Skeletal muscle cell (primary cell): ENCODE results near the gene GAREM2.
A peak's percentile ranks its signal among the peaks of the same experiment; 100 is the strongest.

Experiments
- DNase-seq: peaks from one replicate; pipeline ENCODE4 v3.0.0-alpha.2; 2010; ENCODE audit warnings: low read depth
- H3K4me3 ChIP-seq: 2 replicates; pipeline ENCODE4 v1.5.1; 2011; ENCODE audit warnings: low read depth, mild to moderate bottlenecking, control low read depth, low read length, moderate library complexity

The GAREM2 gene

GRCh38 chr2:26168785-26169184, 4.1 kb upstream of the GAREM2 start:
- H3K4me3 ChIP-seq = no peak overlapping the region
- no peak for DNase-seq

DNA sequence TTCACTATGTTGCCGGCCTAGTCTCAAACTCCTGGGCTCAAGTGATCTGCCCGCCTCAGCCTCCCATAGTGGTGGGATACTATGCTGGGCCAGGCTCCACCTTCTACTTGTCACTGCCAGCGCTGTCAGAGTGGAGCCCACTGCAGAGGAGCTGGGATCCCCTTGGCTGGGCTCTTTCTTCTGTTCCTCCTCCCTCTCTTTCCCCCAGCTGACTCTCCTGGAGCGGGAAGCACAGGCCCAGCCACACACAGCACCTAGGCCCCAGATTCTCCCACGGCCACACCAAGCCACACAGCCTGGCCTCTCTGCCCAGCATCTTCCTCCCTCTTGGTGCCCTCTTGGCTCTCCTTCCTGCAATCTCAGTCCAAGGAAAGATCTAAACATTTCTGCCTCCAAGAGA, 3.7 kb upstream of the GAREM2 start:
- H3K4me3 ChIP-seq = no peak overlapping the region
- no peak for DNase-seq

- DNase-seq = no peak
- no peak overlapping the region for H3K4me3 ChIP-seq
Measured at GRCh38 chr2:26169681-26170414, 3.0 kb upstream of the GAREM2 start.

DNA sequence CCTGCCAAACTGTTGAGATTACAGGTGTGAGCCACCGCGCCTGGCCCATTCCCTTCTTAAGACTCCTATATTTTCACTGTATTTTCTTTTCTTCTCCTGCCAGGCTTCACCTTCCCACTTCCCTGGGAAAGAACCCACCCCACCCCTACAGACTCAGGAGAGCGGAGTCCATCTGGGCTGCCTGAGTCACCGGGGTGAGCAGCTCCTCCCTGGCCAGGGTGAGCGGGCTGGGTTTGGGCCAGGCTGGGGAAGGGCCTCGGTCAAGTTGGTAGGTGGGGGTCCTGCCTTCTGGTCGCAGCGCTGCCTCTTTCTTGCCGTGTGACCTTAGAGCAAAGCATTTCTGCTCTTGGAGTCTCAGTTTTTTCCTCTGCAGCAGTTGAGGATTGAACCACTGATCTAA, 2.1 kb upstream of the GAREM2 start:
- no peak for DNase-seq
- H3K4me3 ChIP-seq = no peak overlapping the region

DNA sequence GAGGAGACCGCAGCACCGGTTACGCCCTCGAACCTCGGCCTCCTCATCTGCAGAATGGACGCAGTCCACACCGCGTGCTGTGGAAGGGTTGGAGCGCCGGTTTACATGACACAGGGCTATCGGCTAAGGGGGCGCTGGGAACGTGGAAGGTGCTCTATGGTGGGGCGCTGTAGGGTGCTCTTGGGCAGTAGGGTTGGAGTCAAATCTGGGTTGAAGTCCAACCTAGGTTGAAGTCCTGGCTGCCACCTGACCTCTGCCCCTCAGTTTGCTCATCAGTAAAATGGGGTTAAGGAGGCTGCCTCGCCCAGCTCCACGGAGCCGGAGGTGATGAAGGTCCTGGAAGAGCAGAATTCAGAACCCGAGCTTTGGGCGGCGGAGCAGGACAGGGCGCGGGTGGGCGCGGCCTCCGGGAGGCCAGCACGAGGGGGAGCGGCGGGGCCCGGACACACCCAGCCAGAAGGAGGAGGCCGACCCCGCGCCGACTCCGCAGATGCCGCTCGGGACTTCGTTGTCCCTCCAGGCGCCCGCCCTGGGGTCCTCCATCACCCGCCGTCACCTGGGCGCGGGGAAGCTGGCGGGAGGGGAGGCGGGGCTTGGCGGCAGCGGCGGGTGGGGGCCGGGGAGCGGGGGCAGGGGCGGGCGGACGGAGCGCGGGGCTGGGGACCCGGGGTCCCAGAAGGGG, 558 bp upstream of the GAREM2 start:
- DNase-seq = no peak
- peak overlapping the region; percentile 32 for H3K4me3 ChIP-seq

GRCh38 chr2:26173776-26174482, 1.0 kb downstream of the GAREM2 start:
- no peak for DNase-seq
- no peak overlapping the region for H3K4me3 ChIP-seq

GRCh38 chr2:26174691-26175465, 2.0 kb downstream of the GAREM2 start:
- DNase-seq = no peak
- no peak overlapping the region for H3K4me3 ChIP-seq

DNA sequence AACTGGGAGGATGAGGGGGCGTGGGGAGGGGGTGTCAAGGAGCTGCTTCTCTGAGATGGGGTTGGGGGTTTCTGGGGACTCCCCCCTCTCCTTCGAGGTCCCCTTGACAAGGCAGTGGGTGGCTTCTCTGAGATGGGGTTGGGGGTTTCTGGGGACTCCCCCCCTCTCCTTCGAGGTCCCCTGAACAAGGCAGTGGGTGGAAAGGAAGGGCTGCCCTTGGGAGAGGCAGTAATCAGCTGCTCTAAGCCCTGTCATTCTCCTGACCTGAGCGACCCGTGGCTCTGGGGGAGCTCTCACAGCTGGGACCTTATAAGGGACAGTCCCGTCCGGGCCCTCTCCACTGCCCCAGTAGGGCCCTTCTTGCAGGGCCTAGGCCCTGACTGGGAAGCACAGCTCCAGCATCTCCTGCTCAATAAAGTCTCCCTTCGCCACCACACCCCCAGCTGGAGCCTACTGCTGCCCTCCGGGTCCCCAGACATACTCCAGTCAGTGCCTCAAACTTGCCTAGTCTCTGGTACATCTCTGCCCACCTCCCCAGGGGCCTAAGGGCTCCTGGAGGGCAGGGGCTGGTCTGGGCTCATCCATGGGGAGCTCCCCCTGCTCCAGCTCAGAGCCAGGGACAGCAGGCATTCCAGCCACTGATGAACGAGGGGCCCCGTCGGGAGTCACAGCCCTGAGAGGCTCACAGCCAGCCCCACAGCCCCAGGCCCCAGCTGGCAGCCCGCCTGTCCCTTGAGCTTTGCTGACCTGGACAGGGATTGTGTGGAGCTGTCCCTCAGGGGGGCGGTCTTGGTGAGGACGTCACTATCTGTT, 2.8 kb downstream of the GAREM2 start:
- DNase-seq = no peak
- H3K4me3 ChIP-seq = no peak overlapping the region

- H3K4me3 ChIP-seq = no peak overlapping the region
- DNase-seq = no peak
Measured at GRCh38 chr2:26176279-26176615, 3.4 kb downstream of the GAREM2 start.

GRCh38 chr2:26177122-26177521, 4.2 kb downstream of the GAREM2 start:
- no peak for DNase-seq
- no peak overlapping the region for H3K4me3 ChIP-seq

DNA sequence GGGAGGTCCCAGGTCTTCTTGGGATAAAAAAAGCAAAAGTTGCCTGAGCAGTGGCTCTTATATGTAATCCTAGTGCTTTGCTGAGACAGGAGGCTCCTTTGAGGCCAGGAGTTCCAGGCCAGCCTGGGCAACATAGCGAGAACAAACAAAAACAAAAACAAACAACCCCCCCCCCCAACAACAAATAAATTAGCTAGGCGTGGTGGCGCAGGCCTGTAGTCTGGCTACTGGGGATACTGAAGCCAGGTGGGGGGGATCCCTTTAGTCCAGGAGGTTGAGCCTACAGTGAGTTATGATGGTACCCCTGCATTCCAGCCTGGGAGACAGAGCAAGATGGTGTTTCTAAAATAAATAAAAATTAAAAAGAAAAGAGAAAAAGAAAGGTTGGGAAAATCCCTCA, 5.4 kb downstream of the GAREM2 start:
- DNase-seq = no peak
- H3K4me3 ChIP-seq = peak overlapping the region; percentile 49

DNA sequence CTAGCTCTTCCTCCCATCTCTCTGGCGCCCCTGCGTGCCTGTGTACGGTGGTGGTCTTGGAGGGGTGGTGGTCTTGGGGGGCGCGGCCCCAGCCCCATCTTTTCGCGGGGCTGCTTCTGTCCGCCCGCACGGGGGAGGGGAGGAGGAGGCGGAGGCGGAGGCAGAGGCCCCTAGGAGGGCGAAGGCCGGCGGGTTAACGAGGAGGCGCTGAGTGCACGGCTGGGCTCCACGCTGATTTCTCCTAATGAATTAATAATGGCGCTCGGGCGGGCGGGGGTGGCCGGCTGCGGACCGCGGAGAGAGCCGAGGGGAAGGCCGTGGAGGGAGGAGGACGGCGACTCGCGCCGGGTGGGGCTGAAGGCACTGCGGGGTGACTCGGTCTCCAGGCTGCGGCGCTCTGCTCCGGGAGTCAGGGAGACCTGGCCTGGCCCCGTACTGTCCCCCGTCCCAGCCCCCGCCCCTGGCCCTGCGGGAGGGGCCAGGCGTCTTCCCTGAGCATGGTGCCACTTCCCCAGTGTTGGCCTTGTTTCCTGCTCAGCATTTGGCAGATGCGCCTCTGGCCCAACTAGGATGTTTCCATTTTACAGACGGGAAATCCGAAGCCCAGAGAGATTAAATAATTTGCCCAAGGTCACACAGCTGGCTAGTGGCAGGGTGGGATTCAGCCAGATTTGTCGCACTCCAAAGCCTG, 6.0 kb downstream of the GAREM2 start:
- H3K4me3 ChIP-seq = peak overlapping the region; percentile 49
- DNase-seq = no peak

DNA sequence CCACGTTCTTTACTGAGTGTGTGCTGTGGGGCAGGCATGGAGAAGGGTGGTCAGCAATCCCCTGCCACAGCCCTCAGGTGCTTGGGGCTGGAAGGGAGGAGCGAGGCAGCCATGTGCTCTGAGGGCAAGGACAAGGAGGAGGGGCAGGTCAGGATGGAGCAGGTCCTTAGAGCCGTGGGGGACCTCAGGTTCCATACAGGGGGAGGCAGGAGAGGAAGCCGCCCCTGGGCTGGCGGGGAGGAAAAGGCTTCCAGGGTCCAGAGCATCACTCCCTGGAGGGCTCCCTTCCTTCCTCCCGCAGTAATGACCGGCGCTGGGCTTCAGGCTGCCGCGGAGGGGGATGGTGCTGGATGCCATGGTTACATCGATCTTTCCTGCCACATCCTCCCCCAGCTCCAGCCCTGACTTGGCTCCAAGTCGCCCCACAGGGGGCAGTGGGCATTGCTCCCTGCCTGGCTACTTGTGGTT, 6.6 kb downstream of the GAREM2 start:
- DNase-seq = no peak
- H3K4me3 ChIP-seq = peak overlapping the region; percentile 49

DNA sequence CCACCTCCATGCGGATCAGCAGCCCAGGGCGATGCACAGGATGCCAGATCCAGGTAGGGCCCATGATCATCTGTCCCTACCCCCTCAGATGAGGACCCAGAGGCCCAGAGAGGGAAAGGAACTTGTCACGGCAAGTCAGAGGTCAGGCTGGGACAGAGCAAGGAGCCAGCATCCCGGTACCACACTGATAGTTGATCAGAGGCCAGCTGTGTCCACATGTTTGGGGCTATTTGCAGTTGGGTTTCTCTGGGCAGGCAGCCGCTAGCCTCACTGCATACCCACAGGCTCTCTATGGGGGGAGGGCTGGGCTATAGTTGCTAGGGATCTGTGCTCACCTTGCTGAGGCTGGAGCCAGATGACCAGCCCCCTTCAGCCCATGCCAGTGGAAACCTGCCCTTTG, 9.6 kb downstream of the GAREM2 start:
- no peak for DNase-seq

DNA sequence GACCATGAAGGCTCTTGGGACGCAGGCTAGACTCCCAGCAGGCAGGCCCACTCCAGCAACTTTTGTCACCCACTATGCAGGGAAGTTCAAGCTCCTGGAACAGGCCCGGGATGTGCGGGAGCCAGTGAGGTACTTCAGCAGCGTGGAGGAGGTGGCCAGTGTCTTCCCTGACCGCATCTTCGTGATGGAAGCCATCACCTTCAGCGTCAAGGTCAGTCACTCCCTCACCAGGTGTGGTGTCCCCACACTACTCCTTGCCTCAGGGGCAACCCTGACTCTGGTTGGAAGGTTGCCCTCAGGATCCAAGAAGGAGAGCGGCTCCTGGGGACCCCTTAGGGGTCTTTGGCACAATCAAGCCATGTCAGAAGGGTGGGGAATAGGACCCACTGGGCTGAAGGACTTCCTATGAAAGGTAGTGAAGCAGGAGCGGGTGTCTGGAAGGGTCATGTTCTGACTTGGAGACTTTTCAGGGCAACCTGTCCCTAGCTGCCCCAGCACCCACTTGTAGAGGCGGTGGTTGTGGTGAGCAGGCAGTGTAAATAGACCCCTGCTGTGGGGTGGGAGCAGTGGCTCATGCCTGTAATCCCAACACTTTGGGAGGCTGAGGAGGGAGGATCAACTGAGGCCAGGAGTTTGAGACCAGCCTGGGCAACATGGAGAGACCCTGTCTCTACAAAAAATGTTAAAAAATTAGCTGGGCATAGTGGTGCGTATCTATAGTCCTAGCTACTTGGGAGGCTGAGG, 10.2 kb downstream of the GAREM2 start:
- H3K4me3 ChIP-seq = no peak overlapping the region
- no peak for DNase-seq

More for the DNA sequence above, 9.6 kb downstream of the GAREM2 start:
- no peak overlapping the region for H3K4me3 ChIP-seq

DNA sequence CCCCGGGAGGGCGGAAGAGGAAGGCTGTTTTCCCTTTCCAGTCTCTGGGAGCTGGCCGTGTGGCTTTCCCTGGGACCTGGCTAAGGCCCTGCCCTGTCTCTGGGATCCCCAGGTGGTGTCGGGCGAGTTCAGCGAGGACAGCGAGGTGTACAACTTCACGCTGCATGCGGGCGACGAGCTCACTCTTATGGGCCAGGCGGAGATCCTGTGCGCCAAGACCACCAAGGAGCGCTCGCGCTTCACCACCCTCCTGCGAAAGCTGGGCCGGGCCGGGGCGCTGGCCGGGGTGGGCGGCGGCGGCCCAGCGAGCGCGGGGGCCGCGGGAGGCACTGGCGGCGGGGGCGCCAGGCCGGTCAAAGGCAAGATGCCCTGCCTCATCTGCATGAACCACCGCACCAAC, 11.2 kb downstream of the GAREM2 start:
- DNase-seq = no peak

GRCh38 chr2:26184555-26185303, 11.8 kb downstream of the GAREM2 start:
- peak overlapping the region; percentile 62 for H3K4me3 ChIP-seq
- DNase-seq = peak; percentile 47

More for the DNA sequence above, 11.2 kb downstream of the GAREM2 start:
- H3K4me3 ChIP-seq = peak overlapping the region; percentile 48
